NCI-H2227 treated with DMSO at 0.1 percent for 48 hours (cell line): ENCODE results near the gene IFIT2.
"Not testable (repeated sequence)": the region's sequence is repeated elsewhere in the genome, so short reads cannot be mapped to it uniquely, and the experiment has no call there.

Source experiments
- DNase-seq: peaks from one replicate; lab custom pipeline; 2025; lab: John Stamatoyannopoulos, UW

The IFIT2 gene

GRCh38 chr10:89307269-89307577, 5.4 kb downstream of the IFIT2 start:
- no peak for DNase-seq

- DNase-seq = no peak
These were observed 6.4 kb downstream of the IFIT2 start for GRCh38 chr10:89308266-89308665.

GRCh38 chr10:89308736-89309135, 6.9 kb downstream of the IFIT2 start:
- no peak for DNase-seq

DNA sequence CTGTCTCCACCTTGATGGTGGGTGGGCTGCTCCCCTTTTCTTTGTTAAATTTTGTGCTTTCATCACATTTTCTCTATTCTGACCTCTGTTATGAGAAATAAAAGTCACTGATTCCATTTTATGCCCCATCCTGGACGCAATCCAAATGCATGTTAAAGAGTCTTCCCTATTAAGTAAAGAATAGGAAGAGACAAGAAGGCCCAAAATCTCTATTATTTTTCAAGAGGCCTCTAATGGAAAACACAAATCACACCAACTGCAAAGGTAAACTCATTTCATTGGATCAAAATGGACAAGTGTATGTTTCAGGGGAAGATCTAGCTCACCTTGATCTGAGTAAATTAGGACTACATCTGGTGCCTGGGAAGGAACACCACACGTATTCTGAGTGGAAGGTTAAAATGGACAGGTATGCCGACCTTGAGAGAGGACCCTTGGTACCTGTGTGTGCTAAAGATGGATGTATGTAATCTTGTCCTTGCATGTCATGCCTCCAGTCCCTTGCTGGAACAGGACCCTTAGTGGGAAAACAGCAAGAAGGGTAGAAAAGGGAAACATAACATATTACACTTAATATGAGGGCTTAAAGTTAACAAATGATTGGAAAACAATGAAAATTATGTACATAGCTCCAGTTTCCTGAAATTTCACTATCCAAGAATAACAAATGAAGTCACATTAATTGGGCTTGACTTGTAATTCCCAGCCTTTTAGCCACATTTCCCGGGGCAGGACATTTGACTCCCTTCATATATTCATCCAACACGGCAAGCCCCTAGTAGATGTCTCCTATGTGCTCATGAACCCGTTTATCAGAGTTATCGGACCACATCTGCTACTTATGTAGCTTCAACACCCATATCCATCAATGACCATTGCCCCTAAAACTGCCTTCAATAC, 7.6 kb downstream of the IFIT2 start:
- no peak for DNase-seq

DNA sequence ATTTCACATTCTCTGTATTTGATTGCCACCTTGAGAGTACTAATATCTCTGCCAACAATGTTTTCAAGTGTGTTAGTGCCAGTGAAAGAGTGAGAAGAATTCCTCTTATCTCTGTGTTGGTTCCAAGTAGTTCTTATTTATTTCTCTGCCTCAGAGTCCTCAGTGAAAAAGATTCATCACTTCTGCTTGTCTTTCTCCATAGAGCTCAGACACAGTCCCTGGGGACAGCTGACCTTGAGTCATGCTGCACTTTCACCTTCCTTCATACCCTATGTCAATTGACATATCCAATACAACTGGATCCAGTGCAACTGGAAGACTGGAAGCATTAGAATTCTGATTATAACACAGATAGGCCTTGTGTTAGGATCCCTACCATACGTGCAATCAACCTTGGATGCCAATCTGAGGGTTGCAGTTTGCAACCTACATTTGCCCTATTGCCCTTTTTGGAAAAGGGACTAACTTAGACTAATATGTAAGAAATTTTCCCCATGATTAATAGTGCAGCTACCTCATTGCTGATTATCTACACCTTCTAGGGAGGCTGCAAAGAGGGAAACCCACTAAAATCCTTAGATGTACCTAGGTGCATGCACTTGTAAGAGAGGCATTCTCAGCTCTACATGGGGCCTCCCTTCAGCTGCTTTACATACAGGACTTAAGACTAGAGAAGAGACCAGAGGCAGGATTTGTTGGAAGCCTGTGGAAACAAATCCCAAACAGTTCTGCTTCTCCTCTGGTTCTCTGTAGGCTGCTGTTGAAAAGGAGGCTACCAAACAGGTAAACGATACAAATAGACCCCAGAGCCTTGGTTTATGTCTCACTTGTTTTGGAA, 8.4 kb downstream of the IFIT2 start:
- DNase-seq = no peak

- DNase-seq = no peak
These were observed 11.1 kb downstream of the IFIT2 start for GRCh38 chr10:89312973-89313372.

GRCh38 chr10:89314676-89315075, 12.8 kb downstream of the IFIT2 start:
- no peak for DNase-seq

DNA sequence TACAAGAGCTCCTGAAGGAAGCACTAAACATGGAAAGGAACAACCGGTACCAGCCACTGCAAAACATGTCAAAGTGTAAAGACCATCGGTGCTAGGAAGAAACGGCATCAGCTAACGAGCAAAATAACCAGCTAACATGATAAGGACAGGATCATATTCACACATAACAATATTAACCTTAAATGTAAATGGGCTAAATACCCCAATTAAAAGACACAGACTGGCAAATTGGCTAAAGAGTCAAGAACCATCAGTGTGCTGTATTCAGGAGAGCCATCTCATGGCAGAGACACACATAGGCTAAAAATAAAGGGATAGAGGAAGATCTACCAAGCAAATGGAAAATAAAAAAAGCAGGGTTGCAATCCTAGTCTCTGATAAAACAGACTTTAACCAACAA, 16.2 kb downstream of the IFIT2 start:
- not testable (repeated sequence) for DNase-seq

DNA sequence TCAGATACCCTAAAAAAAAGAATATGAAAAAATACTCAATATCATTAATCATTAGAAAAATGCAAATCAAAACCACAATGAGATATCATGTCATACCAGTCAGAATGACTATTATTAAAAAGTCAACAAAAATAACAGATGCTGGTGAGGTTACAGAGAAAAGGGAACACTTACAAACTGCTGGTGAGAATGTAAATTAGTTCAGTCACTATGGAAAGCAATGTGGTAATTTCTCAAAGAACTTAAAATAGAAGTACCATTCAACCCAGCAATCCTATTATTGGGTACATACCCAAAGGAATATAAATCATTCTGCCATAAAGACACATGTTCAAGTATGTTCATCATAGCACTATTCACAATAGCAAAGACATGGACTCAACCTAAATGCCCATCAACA, 23.2 kb downstream of the IFIT2 start:
- not testable (repeated sequence) for DNase-seq

GRCh38 chr10:89325856-89326255, 24.0 kb downstream of the IFIT2 start:
- not testable (repeated sequence) for DNase-seq

GRCh38 chr10:89327803-89328441, 26.1 kb downstream of the IFIT2 start, which contains the start of gene IFIT3:
IFIT3 (plus strand) TSS chr10:89327997; CDS start chr10:89328074, 77 bp downstream.
- peak; percentile 43 for DNase-seq

DNA sequence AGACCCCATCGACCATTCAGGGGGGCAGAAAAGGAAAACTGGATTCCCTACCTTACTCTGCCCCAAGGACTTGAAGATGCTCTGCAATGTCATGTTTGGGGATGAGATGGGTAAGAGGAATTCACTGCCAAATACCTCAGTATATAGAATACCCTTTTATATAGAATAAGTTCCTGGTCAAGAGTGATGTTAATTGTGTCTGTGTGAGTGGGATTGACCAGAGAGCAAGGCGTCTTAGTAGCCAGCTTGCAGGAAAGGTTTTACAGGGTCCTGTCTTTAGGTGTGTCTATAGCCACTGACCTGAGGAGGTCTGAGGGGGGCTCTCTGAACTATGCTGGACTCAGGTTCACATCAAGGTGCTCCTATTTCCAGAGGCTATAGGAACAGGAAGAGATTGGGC, 27.3 kb downstream of the IFIT2 start:
- no peak for DNase-seq

DNA sequence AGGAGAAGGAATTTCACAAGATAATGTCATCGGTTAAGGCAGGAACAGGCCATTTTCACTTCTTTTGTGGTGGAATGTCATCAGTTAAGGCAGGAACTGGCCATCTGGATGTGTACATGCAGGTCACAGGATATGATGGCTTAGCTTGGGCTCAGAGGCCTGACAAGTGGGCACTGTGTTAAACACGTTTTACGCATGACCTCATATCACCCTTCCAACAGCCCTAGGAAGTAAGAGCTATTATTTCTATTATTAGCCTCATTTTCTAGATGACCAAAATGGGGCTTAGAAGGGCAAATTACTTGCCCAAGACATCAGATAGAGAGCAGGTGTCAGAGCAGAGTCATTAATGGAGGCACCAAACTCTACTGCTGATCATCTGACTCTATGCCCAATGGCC, 28.2 kb downstream of the IFIT2 start:
- not testable (repeated sequence) for DNase-seq

DNA sequence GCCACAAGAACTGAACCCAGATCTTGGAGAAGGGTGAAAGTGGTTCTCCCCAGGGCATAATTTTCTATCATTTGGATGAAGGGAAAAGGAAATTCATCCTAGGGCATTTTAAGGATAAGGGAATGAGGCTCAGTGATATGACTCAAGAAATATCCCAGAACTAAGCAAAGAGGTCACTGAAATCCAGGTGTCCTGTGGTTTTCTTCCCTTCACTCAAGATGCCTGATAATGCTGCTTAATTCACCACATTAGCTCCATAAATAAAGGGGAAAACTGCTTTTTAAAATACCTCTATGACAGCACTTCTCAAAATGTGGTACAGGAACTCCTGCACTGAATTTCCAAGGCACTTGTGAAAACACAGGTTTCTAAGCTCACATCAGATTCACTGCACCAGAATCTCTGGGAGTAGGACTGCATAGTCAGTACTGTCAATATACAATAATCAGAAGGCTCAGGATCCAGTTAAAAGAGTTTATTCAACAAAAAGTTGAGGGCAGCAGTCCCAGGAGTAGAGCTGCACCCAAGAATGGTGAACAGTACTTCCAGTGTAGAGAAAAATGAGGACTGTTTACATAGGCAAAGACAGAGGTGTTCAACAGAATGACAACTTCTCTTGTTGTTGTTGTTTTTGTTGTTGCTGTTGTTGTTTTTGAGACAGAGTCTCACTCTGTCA, 28.8 kb downstream of the IFIT2 start:
- no peak for DNase-seq

DNA sequence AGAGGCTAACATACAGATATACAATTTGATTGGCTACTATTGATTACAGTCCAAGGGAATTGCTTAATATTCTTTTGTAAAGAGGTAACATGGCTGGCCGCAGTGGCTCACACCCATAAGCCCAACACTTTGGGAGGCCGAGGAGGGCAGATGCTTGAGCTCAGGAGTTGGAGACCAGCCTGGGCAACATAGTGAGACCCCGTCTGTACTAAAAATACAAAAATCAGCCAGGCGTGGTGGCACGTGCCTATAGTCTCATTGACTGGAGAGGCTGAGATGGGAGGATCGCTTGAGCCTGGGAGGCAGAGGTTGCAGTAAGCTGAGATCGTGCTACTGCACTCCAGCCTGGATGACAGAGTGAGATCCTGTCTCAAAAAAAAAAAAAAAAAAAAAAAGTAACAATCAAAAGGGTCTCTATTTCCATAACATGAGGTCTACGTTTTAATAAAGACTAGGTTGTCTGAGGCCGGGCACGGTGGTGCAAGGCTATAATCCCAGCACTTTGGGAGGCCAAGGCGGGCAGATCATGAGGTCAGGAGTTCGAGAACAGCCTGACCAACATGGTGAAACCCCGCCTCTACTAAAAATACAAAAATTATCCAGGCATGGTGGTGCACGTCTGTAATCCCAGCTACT, 29.8 kb downstream of the IFIT2 start:
- not testable (repeated sequence) for DNase-seq

- no peak for DNase-seq
These were observed 30.3 kb downstream of the IFIT2 start for GRCh38 chr10:89332123-89332633.

- no peak for DNase-seq
These were observed 33.4 kb downstream of the IFIT2 start for GRCh38 chr10:89335226-89335625.

- no peak for DNase-seq
These were observed 34.4 kb downstream of the IFIT2 start for GRCh38 chr10:89336241-89336640.

DNA sequence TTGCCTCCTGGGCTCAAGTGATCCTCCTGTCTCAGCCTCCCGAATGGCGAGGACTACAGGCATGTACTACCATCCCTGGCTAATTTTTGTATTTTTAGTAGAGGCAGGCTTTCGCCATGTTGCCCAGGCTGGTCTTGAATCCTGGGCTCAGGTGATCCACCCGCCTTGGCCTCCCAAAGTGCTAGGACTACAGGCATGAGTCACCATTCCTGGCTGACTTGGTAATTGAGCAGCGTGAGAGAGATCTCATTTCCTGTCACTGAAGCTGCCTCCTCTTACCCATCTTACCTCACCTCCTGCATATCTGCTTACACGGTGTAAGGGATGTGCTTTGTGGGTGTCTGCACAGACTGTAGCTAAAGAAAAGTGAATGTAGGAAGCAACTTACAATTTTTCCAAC, 35.6 kb downstream of the IFIT2 start:
- no peak for DNase-seq

DNA sequence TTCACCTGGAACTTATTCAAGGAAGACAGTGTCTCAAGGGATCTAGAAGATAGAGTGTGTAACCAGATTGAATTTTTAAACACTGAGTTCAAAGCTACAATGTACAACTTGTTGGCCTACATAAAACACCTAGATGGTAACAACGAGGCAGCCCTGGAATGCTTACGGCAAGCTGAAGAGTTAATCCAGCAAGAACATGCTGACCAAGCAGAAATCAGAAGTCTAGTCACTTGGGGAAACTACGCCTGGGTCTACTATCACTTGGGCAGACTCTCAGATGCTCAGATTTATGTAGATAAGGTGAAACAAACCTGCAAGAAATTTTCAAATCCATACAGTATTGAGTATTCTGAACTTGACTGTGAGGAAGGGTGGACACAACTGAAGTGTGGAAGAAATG, 36.9 kb downstream of the IFIT2 start:
- DNase-seq = no peak

- no peak for DNase-seq
These were observed 38.0 kb downstream of the IFIT2 start for GRCh38 chr10:89339875-89340274.
